DND-41 (cell line): ENCODE data around the gene BMP2.

Source experiments
- CTCF ChIP-seq: IDR thresholded peaks from 2 replicates; pipeline ENCODE4 v1.5.1; 2012; ENCODE audit warnings: borderline replicate concordance, low read length, moderate library complexity, mild to moderate bottlenecking; ENCODE audit not compliant: poor library complexity, severe bottlenecking; ENCODE audit errors: extremely low read depth
- EZH2 ChIP-seq: IDR thresholded peaks from 3 replicates; pipeline ENCODE4 v1.6.1; 2012; ENCODE audit warnings: borderline replicate concordance, low read depth, mild to moderate bottlenecking, moderate library complexity, low read length, inconsistent platforms; ENCODE audit not compliant: severe bottlenecking

GRCh38 chr20:6744180-6744579, 23.3 kb upstream of the BMP2 start:
- TF ChIP-seq CTCF, result no peak
- no peak for TF ChIP-seq EZH2
